Neural cell (in vitro differentiated cells): Measurements from ENCODE around the gene RAPGEF4. TPM values are rescaled to one million over a fixed set of nuclear protein-coding genes. Genes with fewer than 3 reads are reported as not detected.
"Not testable (repeated sequence)": the region's sequence is repeated elsewhere in the genome, so short reads cannot be mapped to it uniquely, and the experiment has no call there.

ENCODE experiments used
- H2AFZ ChIP-seq: fragments of 200-600, 300-800 bp; sonication (generic), shearing (Covaris generic); 2 replicates; pipeline ENCODE4 v1.6.0; 2014; ENCODE audit warnings: low read depth, mild to moderate bottlenecking, antibody characterized with exemption, low read length, moderate library complexity
- H3F3A ChIP-seq: fragments of 200-600 bp; shearing (Covaris generic); 2 replicates; pipeline ENCODE4 v1.6.1; 2016; ENCODE audit warnings: mild to moderate bottlenecking, moderate library complexity, mixed read lengths, antibody characterized with exemption, low read length; ENCODE audit not compliant: insufficient read depth, poor library complexity, severe bottlenecking
- H3K27ac ChIP-seq: fragments of 200-600, 300-800 bp; sonication (generic), shearing (Covaris generic); 2 replicates; pipeline ENCODE4 v1.5.1; 2014; ENCODE audit warnings: mild to moderate bottlenecking, low read length, moderate library complexity
- H3K27me3 ChIP-seq: fragments of 300-800, 200-600 bp; sonication (generic), shearing (Covaris generic); 2 replicates; pipeline ENCODE4 v1.6.0; 2014; ENCODE audit warnings: mild to moderate bottlenecking, low read depth, low read length, moderate library complexity; ENCODE audit not compliant: insufficient read depth
- H3K36me3 ChIP-seq: fragments of 300-800, 200-600 bp; sonication (generic), shearing (Covaris generic); 2 replicates; pipeline ENCODE4 v1.5.1; 2014; ENCODE audit warnings: mild to moderate bottlenecking, antibody characterized with exemption, low read length, moderate library complexity; ENCODE audit not compliant: insufficient read depth
- H3K4me2 ChIP-seq: fragments of 300-800, 200-600 bp; sonication (generic), shearing (Covaris generic); 2 replicates; pipeline ENCODE4 v1.6.0; 2014; ENCODE audit warnings: mild to moderate bottlenecking, low read length
- H3K4me3 ChIP-seq: fragments of 300-800, 200-600 bp; sonication (generic), shearing (Covaris generic); 2 replicates; pipeline ENCODE4 v1.5.1; 2014; ENCODE audit warnings: mild to moderate bottlenecking, low read length, moderate library complexity
- H3K79me2 ChIP-seq: fragments of 200-600 bp; shearing (Covaris generic); replicated peaks from 2 replicates; pipeline ENCODE4 v1.6.0; 2014; ENCODE audit warnings: mild to moderate bottlenecking, low read length, moderate library complexity; ENCODE audit not compliant: insufficient read depth
- H3K9ac ChIP-seq: fragments of 300-800, 200-600 bp; sonication (generic), shearing (Covaris generic); 2 replicates; pipeline ENCODE4 v1.6.1; 2016; ENCODE audit warnings: mild to moderate bottlenecking, low read length, mixed read lengths
- H3K9me2 ChIP-seq: fragments of 200-600 bp; shearing (Covaris generic); 2 replicates; pipeline ENCODE4 v1.6.1; 2016; ENCODE audit warnings: mild to moderate bottlenecking, low read length, mixed read lengths; ENCODE audit not compliant: insufficient read depth
- H3K9me3 ChIP-seq: fragments of 200-600, 300-800 bp; sonication (generic), shearing (Covaris generic); 2 replicates; pipeline ENCODE4 v1.6.1; 2016; ENCODE audit warnings: mild to moderate bottlenecking, mixed run types, low read length, moderate library complexity, mixed read lengths
- H4K20me1 ChIP-seq: fragments of 200-600 bp; shearing (Covaris generic); 2 replicates; pipeline ENCODE4 v1.6.1; 2016; ENCODE audit warnings: mild to moderate bottlenecking, mixed run types; ENCODE audit not compliant: insufficient read depth
- EP300 ChIP-seq: fragments of 450-650 bp; conservative IDR thresholded peaks from 2 replicates; pipeline ENCODE4 v1.6.1; 2014; ENCODE audit warnings: antibody characterized with exemption, mild to moderate bottlenecking, moderate library complexity; ENCODE audit not compliant: poor library complexity, severe bottlenecking
- EZH2 ChIP-seq: fragments of 200-600, 300-800 bp; shearing (Covaris generic), sonication (generic); IDR thresholded peaks from 2 replicates; pipeline ENCODE4 v1.6.1; 2014; ENCODE audit warnings: antibody characterized with exemption, low read length, borderline replicate concordance, mild to moderate bottlenecking; ENCODE audit not compliant: insufficient read depth, poor library complexity, severe bottlenecking
- MXI1 ChIP-seq: fragments of 450-650 bp; conservative IDR thresholded peaks from 2 replicates; pipeline ENCODE4 v1.6.1; 2014; ENCODE audit warnings: antibody characterized with exemption, mild to moderate bottlenecking; ENCODE audit not compliant: poor library complexity, severe bottlenecking
- POLR2AphosphoS5 ChIP-seq: IDR thresholded peaks from 2 replicates; pipeline ENCODE4 v1.6.1; 2012
- RAD21 ChIP-seq: fragments of 450-650 bp; conservative IDR thresholded peaks from 2 replicates; pipeline ENCODE4 v1.6.1; 2014; ENCODE audit warnings: antibody characterized with exemption, mild to moderate bottlenecking, moderate library complexity
- REST ChIP-seq: IDR thresholded peaks from 2 replicates; pipeline ENCODE4 v1.6.1; 2012; ENCODE audit warnings: borderline replicate concordance
- SMC3 ChIP-seq: fragments of 450-650 bp; conservative IDR thresholded peaks from 2 replicates; pipeline ENCODE4 v1.6.1; 2014; ENCODE audit warnings: antibody characterized with exemption, mild to moderate bottlenecking, moderate library complexity; ENCODE audit not compliant: poor library complexity
- TAF1 ChIP-seq: IDR thresholded peaks from 2 replicates; pipeline ENCODE4 v1.6.1; 2012; ENCODE audit warnings: low read depth
- polyA plus RNA-seq: library from polyadenylated mRNA; depleted of rRNA; stranded (reverse); fragments of >200 nt; gene quantifications from 2 replicates; pipeline ENCODE4 v1.2.3, GENCODE V29; 2014
- TF ChIP-seq, protein P1 (sequence below): fragments of 450-650 bp; IDR thresholded peaks from 2 replicates; pipeline ENCODE4 v1.5.1; 2014; ENCODE audit warnings: antibody characterized with exemption, mild to moderate bottlenecking, moderate library complexity; ENCODE audit not compliant: poor library complexity, severe bottlenecking

Gene RAPGEF4
- polyA plus RNA-seq, 1 donor from 2014 or later = 10.4 TPM

DNA sequence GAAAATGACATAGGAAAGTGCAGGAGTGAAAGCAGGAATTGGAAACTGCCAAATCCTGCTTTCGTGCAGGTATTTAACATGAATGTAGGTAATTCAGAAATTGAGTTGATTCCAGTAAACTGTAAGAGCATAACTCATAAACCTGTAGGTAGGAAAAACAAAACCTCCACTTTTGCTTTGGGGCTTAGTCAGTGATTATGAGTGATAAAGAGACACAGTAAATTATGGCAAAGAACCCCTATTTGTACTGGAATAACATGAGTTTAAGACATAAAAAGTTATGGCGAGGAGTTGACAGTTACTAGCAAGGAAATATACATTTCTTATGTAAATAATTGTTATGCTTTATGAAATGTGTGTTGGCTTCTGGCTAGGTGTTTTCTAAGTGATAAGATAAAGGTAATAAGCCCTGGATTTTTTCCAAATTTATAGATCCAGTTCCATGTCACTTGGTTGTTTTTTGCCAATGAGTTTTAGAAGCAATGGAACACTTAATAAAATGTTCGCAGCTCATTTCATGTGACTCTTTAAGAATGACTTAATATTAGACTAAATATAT lies 357.3 kb downstream of the RAPGEF4 start:
- H4K20me1 ChIP-seq = no peaks in the 10 kb centered on the region
- no peak overlapping the region for H2AFZ ChIP-seq
- TF ChIP-seq MXI1 = no peak
- no peak for TF ChIP-seq SMC3
- TF ChIP-seq POLR2AphosphoS5 = no peak
- TF ChIP-seq REST = no peak
- TF ChIP-seq, protein P1, sequence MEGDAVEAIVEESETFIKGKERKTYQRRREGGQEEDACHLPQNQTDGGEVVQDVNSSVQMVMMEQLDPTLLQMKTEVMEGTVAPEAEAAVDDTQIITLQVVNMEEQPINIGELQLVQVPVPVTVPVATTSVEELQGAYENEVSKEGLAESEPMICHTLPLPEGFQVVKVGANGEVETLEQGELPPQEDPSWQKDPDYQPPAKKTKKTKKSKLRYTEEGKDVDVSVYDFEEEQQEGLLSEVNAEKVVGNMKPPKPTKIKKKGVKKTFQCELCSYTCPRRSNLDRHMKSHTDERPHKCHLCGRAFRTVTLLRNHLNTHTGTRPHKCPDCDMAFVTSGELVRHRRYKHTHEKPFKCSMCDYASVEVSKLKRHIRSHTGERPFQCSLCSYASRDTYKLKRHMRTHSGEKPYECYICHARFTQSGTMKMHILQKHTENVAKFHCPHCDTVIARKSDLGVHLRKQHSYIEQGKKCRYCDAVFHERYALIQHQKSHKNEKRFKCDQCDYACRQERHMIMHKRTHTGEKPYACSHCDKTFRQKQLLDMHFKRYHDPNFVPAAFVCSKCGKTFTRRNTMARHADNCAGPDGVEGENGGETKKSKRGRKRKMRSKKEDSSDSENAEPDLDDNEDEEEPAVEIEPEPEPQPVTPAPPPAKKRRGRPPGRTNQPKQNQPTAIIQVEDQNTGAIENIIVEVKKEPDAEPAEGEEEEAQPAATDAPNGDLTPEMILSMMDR = no peak
- TF ChIP-seq EP300 = no peak
- TF ChIP-seq RAD21 = no peak
- TF ChIP-seq TAF1 = no peak
- no peak for TF ChIP-seq EZH2
- no peaks in the 10 kb centered on the region for H3K9me2 ChIP-seq
- H3K27me3 ChIP-seq = no peaks in the 10 kb centered on the region
- H3F3A ChIP-seq = no peaks in the 10 kb centered on the region
- H3K4me2 ChIP-seq = no peak overlapping the region
- H3K9me3 ChIP-seq = no peaks in the 10 kb centered on the region
- no peak overlapping the region for H3K9ac ChIP-seq
- no peaks in the 10 kb centered on the region for H3K36me3 ChIP-seq
- no peak overlapping the region for H3K4me3 ChIP-seq
- H3K27ac ChIP-seq = no peak overlapping the region
- no peaks in the 10 kb centered on the region for H3K79me2 ChIP-seq

- H3K4me3 ChIP-seq, H3K9me3 ChIP-seq, H3K36me3 ChIP-seq, H2AFZ ChIP-seq, H3K9me2 ChIP-seq, H3K27ac ChIP-seq, H3K9ac ChIP-seq, H3F3A ChIP-seq, H3K4me2 ChIP-seq, H3K79me2 ChIP-seq, H3K27me3 ChIP-seq, H4K20me1 ChIP-seq: not testable (repeated sequence)
Observed at GRCh38 chr2:173093617-173094016, 358.0 kb downstream of the RAPGEF4 start.

DNA sequence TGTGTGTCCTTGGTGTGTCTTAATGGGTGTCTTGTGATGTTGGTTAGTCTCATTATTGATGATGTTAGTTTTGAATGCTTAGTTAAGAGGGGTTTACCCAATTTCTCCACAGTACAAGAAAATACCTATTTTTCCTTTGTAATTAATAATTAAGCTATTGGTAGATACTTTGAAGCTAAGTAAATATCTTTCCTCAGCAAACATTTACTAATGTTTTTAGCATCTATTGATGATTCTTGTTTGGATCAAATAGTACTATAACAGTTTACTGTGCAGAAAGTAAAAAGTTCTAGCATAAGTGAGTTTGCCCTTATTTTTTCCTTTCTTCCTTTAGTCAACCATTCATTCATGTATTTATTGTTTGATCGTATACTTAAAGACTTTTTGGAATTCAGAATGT lies 359.1 kb downstream of the RAPGEF4 start:
- Histone ChIP-seq H3K9ac (no peak overlapping the region), H3K36me3 (no peaks in the 10 kb centered on the region), H3K79me2 (no peaks in the 10 kb centered on the region), H3K4me3 (no peak overlapping the region), H3K9me3 (no peaks in the 10 kb centered on the region), H3K4me2 (no peak overlapping the region), H3K9me2 (no peaks in the 10 kb centered on the region), H4K20me1 (no peaks in the 10 kb centered on the region), H3F3A (no peaks in the 10 kb centered on the region), H2AFZ (no peak overlapping the region), H3K27me3 (no peaks in the 10 kb centered on the region), H3K27ac (no peak overlapping the region)
- no peak for TF ChIP-seq EP300
- no peak for TF ChIP-seq REST
- no peak for TF ChIP-seq MXI1
- no peak for TF ChIP-seq EZH2
- TF ChIP-seq, protein P1 = no peak
- no peak for TF ChIP-seq POLR2AphosphoS5
- TF ChIP-seq RAD21 = no peak
- TF ChIP-seq SMC3 = no peak
- no peak for TF ChIP-seq TAF1
